ENCODE data around the gene FOXE1. TPM values are rescaled to one million over a fixed set of nuclear protein-coding genes. Genes with fewer than 3 reads are reported as not detected.

The FOXE1 gene
- total and polyA plus RNA-seq, 4 donors: not detected

DNA sequence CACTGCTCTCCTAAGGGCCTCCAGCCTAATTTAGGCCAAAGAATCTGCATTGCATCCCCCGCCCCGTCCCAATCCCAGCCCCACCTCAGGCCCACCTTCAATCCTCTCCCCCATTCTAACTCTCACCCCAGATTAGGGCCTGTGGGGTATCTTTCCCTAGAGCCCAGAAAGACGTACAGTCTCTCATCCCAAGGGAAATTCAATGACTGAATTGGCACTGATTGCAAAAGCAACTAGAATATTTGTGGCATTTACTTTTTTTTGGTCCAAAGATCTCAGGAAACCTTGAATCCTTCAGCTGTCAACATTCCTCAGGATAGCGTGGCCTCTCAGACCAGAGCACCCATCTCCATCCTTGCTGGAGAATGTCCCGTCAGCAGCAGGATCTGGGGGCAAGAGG is 38.7 kb downstream of the FOXE1 start:
- DNase-seq (ENCODE audit: low spot score): no peak
- WGBS: 89% methylated on average over 5 of the region's 5 CpGs
- no peaks in the 10 kb centered on the region for H3K9me3 ChIP-seq (ENCODE audit: control insufficient read depth in 4 of 4, low read length in 3 of 4)
- H3K9ac ChIP-seq (ENCODE audit: low read depth in 1 of 2, low read length in 2 of 2): no peak overlapping the region
- no peak overlapping the region for H3K4me3 ChIP-seq (ENCODE audit: low read depth in 1 of 3, low read length in 3 of 3)
- no peak overlapping the region for H3K27ac ChIP-seq (ENCODE audit: low read depth in 1 of 2, low read length in 2 of 2)
- no peaks in the 10 kb centered on the region for H3K36me3 ChIP-seq (ENCODE audit: control insufficient read depth in 4 of 4, insufficient read depth in 3 of 4, low read depth in 1 of 4, low read length in 3 of 4)
- TF ChIP-seq HNF4G (IDR thresholded peaks at IDR 0.05) (no peak), TAF1 (conservative IDR thresholded peaks at IDR 0.05) (no peak), HNF4A (conservative IDR thresholded peaks at IDR 0.05) (no peak), FOXA1 (IDR thresholded peaks at IDR 0.05) (no peak), FOXA2 (IDR thresholded peaks at IDR 0.05) (no peak), SP1 (IDR thresholded peaks at IDR 0.05) (no peak)
- TF ChIP-seq, protein P1, sequence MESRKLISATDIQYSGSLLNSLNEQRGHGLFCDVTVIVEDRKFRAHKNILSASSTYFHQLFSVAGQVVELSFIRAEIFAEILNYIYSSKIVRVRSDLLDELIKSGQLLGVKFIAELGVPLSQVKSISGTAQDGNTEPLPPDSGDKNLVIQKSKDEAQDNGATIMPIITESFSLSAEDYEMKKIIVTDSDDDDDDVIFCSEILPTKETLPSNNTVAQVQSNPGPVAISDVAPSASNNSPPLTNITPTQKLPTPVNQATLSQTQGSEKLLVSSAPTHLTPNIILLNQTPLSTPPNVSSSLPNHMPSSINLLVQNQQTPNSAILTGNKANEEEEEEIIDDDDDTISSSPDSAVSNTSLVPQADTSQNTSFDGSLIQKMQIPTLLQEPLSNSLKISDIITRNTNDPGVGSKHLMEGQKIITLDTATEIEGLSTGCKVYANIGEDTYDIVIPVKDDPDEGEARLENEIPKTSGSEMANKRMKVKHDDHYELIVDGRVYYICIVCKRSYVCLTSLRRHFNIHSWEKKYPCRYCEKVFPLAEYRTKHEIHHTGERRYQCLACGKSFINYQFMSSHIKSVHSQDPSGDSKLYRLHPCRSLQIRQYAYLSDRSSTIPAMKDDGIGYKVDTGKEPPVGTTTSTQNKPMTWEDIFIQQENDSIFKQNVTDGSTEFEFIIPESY (IDR thresholded peaks at IDR 0.05): no peak
- no peaks in the 10 kb centered on the region for H3K27me3 ChIP-seq (ENCODE audit: control insufficient read depth in 4 of 4, insufficient read depth in 4 of 4, low read length in 3 of 4)
- no peaks in the 10 kb centered on the region for H3K4me1 ChIP-seq (ENCODE audit: control insufficient read depth in 4 of 4, insufficient read depth in 4 of 4, low read length in 3 of 4)

DNA sequence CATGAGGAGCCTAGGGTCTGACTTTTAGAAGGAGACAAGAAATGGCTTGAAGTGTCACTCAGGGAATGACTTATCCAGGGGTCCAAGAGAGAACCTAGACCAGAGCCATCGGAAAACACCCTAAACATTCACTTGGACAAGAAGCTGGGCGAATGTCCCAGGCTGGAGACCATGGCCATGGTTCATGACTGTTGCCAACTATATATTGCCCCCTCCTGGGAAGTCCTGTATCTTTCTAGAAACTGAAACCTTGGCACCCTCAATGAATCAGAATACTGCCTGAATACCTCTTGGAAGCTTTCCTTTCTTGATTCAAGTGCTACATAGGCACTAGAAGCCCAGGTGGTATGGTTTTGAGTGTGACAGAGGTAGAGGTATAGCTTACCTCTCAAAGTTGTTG is 39.4 kb downstream of the FOXE1 start:
- no peak overlapping the region for H3K9ac ChIP-seq (ENCODE audit: low read depth in 1 of 2, low read length in 2 of 2)
- H3K9me3 ChIP-seq (ENCODE audit: control insufficient read depth in 4 of 4, low read length in 3 of 4): no peaks in the 10 kb centered on the region
- no peak overlapping the region for H3K4me3 ChIP-seq (ENCODE audit: low read depth in 1 of 3, low read length in 3 of 3)
- no peak for TF ChIP-seq HNF4A (conservative IDR thresholded peaks at IDR 0.05)
- TF ChIP-seq, protein P2, sequence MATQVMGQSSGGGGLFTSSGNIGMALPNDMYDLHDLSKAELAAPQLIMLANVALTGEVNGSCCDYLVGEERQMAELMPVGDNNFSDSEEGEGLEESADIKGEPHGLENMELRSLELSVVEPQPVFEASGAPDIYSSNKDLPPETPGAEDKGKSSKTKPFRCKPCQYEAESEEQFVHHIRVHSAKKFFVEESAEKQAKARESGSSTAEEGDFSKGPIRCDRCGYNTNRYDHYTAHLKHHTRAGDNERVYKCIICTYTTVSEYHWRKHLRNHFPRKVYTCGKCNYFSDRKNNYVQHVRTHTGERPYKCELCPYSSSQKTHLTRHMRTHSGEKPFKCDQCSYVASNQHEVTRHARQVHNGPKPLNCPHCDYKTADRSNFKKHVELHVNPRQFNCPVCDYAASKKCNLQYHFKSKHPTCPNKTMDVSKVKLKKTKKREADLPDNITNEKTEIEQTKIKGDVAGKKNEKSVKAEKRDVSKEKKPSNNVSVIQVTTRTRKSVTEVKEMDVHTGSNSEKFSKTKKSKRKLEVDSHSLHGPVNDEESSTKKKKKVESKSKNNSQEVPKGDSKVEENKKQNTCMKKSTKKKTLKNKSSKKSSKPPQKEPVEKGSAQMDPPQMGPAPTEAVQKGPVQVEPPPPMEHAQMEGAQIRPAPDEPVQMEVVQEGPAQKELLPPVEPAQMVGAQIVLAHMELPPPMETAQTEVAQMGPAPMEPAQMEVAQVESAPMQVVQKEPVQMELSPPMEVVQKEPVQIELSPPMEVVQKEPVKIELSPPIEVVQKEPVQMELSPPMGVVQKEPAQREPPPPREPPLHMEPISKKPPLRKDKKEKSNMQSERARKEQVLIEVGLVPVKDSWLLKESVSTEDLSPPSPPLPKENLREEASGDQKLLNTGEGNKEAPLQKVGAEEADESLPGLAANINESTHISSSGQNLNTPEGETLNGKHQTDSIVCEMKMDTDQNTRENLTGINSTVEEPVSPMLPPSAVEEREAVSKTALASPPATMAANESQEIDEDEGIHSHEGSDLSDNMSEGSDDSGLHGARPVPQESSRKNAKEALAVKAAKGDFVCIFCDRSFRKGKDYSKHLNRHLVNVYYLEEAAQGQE (IDR thresholded peaks at IDR 0.05): no peak
- TF ChIP-seq RAD21 (IDR thresholded peaks at IDR 0.05): no peak
- TF ChIP-seq FOXA2 (IDR thresholded peaks at IDR 0.05): no peak
- no peak for TF ChIP-seq JUND (IDR thresholded peaks at IDR 0.05)
- TF ChIP-seq, protein P1 (IDR thresholded peaks at IDR 0.05): no peak
- no peak for TF ChIP-seq SP1 (IDR thresholded peaks at IDR 0.05)
- no peak for TF ChIP-seq TAF1 (conservative IDR thresholded peaks at IDR 0.05)
- TF ChIP-seq RXRA (IDR thresholded peaks at IDR 0.05): no peak
- TF ChIP-seq, protein P3, sequence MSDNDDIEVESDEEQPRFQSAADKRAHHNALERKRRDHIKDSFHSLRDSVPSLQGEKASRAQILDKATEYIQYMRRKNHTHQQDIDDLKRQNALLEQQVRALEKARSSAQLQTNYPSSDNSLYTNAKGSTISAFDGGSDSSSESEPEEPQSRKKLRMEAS (IDR thresholded peaks at IDR 0.05): no peak
- TF ChIP-seq NR2F2 (IDR thresholded peaks at IDR 0.05): no peak
- TF ChIP-seq YY1 (IDR thresholded peaks at IDR 0.05): no peak
- TF ChIP-seq FOXA1 (IDR thresholded peaks at IDR 0.05): no peak
- no peak for TF ChIP-seq GABPA (IDR thresholded peaks at IDR 0.05 in 1 of 2, conservative IDR thresholded peaks at IDR 0.05 in 1 of 2)
- TF ChIP-seq EGR1 (IDR thresholded peaks at IDR 0.05; ENCODE audit: low read depth in 2 of 2): no peak
- TF ChIP-seq HNF4G (IDR thresholded peaks at IDR 0.05): no peak
- TF ChIP-seq, protein P4, sequence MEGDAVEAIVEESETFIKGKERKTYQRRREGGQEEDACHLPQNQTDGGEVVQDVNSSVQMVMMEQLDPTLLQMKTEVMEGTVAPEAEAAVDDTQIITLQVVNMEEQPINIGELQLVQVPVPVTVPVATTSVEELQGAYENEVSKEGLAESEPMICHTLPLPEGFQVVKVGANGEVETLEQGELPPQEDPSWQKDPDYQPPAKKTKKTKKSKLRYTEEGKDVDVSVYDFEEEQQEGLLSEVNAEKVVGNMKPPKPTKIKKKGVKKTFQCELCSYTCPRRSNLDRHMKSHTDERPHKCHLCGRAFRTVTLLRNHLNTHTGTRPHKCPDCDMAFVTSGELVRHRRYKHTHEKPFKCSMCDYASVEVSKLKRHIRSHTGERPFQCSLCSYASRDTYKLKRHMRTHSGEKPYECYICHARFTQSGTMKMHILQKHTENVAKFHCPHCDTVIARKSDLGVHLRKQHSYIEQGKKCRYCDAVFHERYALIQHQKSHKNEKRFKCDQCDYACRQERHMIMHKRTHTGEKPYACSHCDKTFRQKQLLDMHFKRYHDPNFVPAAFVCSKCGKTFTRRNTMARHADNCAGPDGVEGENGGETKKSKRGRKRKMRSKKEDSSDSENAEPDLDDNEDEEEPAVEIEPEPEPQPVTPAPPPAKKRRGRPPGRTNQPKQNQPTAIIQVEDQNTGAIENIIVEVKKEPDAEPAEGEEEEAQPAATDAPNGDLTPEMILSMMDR (IDR thresholded peaks at IDR 0.05; ENCODE audit: low read depth, low read length, missing input control): no peak
- TF ChIP-seq, protein P5, sequence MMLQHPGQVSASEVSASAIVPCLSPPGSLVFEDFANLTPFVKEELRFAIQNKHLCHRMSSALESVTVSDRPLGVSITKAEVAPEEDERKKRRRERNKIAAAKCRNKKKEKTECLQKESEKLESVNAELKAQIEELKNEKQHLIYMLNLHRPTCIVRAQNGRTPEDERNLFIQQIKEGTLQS (IDR thresholded peaks at IDR 0.05): no peak
- no peaks in the 10 kb centered on the region for H3K4me1 ChIP-seq (ENCODE audit: control insufficient read depth in 4 of 4, insufficient read depth in 4 of 4, low read length in 3 of 4)
- H3K36me3 ChIP-seq (ENCODE audit: control insufficient read depth in 4 of 4, insufficient read depth in 3 of 4, low read depth in 1 of 4, low read length in 3 of 4): no peaks in the 10 kb centered on the region
- no peak overlapping the region for H3K27ac ChIP-seq (ENCODE audit: low read depth in 1 of 2, low read length in 2 of 2)
- no peak for DNase-seq (ENCODE audit: low spot score)
- WGBS: 90% methylated on average over 2 of the region's 2 CpGs
- no peaks in the 10 kb centered on the region for H3K27me3 ChIP-seq (ENCODE audit: control insufficient read depth in 4 of 4, insufficient read depth in 4 of 4, low read length in 3 of 4)

Data from liver (tissue), 9 donors.